ENCODE measurements around the gene NBEA.

NBEA gene

GRCh38 chr13:35457258-35457657 lies 515.2 kb downstream of the NBEA start:
- no peak overlapping the region for H3K27ac ChIP-seq (ENCODE audit: low read depth, low read length, severe bottlenecking)
- no peaks in the 10 kb centered on the region for H3K4me1 ChIP-seq (ENCODE audit: control insufficient read depth, insufficient read depth, low read length, poor library complexity, severe bottlenecking)
- H3K4me3 ChIP-seq (ENCODE audit: extremely low read depth, insufficient read depth, low read length, poor library complexity, severe bottlenecking): no peak overlapping the region
- no peaks in the 10 kb centered on the region for H3K9me3 ChIP-seq (ENCODE audit: control insufficient read depth, low read length)
- no peaks in the 10 kb centered on the region for H3K36me3 ChIP-seq (ENCODE audit: control insufficient read depth, insufficient read depth, low read length)
- WGBS, 2 experiments (ENCODE audit: insufficient coverage in 2 of 2): 100% methylated on average over 1 to 2 of the region's 3 CpGs

GRCh38 chr13:35460061-35460460 lies 518.0 kb downstream of the NBEA start:
- WGBS, 2 experiments (ENCODE audit: insufficient coverage in 2 of 2): 80% methylated on average over 1 of the region's 2 CpGs; no CpG with 5 or more reads in 1 of the 2 experiments
- Histone ChIP-seq H3K9me3 (ENCODE audit: control insufficient read depth, low read length) (no peaks in the 10 kb centered on the region), H3K27ac (ENCODE audit: low read depth, low read length, severe bottlenecking) (no peak overlapping the region), H3K4me3 (ENCODE audit: extremely low read depth, insufficient read depth, low read length, poor library complexity, severe bottlenecking) (no peak overlapping the region), H3K36me3 (ENCODE audit: control insufficient read depth, insufficient read depth, low read length) (no peaks in the 10 kb centered on the region), H3K4me1 (ENCODE audit: control insufficient read depth, insufficient read depth, low read length, poor library complexity, severe bottlenecking) (no peaks in the 10 kb centered on the region)

- H3K27ac ChIP-seq (ENCODE audit: low read depth, low read length, severe bottlenecking): no peak overlapping the region
- H3K4me3 ChIP-seq (ENCODE audit: extremely low read depth, insufficient read depth, low read length, poor library complexity, severe bottlenecking): no peak overlapping the region
- no peaks in the 10 kb centered on the region for H3K9me3 ChIP-seq (ENCODE audit: control insufficient read depth, low read length)
- no peaks in the 10 kb centered on the region for H3K36me3 ChIP-seq (ENCODE audit: control insufficient read depth, insufficient read depth, low read length)
- no CpG with 5 or more reads among the region's 3 CpGs for WGBS, 2 experiments (ENCODE audit: insufficient coverage in 2 of 2)
- no peaks in the 10 kb centered on the region for H3K4me1 ChIP-seq (ENCODE audit: control insufficient read depth, insufficient read depth, low read length, poor library complexity, severe bottlenecking)
Measured at GRCh38 chr13:35465371-35465770, 523.3 kb downstream of the NBEA start.

GRCh38 chr13:35468195-35468594 lies 526.1 kb downstream of the NBEA start:
- WGBS, 2 experiments (ENCODE audit: insufficient coverage in 2 of 2): no CpG with 5 or more reads among the region's 1 CpG
- H3K9me3 ChIP-seq (ENCODE audit: control insufficient read depth, low read length): no peaks in the 10 kb centered on the region
- H3K4me1 ChIP-seq (ENCODE audit: control insufficient read depth, insufficient read depth, low read length, poor library complexity, severe bottlenecking): peaks cover 4% of the 10 kb centered on the region
- H3K36me3 ChIP-seq (ENCODE audit: control insufficient read depth, insufficient read depth, low read length): no peaks in the 10 kb centered on the region
- H3K27ac ChIP-seq (ENCODE audit: low read depth, low read length, severe bottlenecking): no peak overlapping the region
- no peak overlapping the region for H3K4me3 ChIP-seq (ENCODE audit: extremely low read depth, insufficient read depth, low read length, poor library complexity, severe bottlenecking)

- Histone ChIP-seq H3K4me3 (ENCODE audit: extremely low read depth, insufficient read depth, low read length, poor library complexity, severe bottlenecking) (peak overlapping the region; percentile 37), H3K36me3 (ENCODE audit: control insufficient read depth, insufficient read depth, low read length) (no peaks in the 10 kb centered on the region), H3K4me1 (ENCODE audit: control insufficient read depth, insufficient read depth, low read length, poor library complexity, severe bottlenecking) (peaks cover 8% of the 10 kb centered on the region), H3K27ac (ENCODE audit: low read depth, low read length, severe bottlenecking) (no peak overlapping the region), H3K9me3 (ENCODE audit: control insufficient read depth, low read length) (no peaks in the 10 kb centered on the region)
- WGBS, 2 experiments (ENCODE audit: insufficient coverage in 2 of 2): 64 to 80% methylated on average over 1 to 2 of the region's 10 CpGs
Measured at GRCh38 chr13:35469806-35470525, 527.9 kb downstream of the NBEA start.

- no peaks in the 10 kb centered on the region for H3K9me3 ChIP-seq (ENCODE audit: control insufficient read depth, low read length)
- no peaks in the 10 kb centered on the region for H3K36me3 ChIP-seq (ENCODE audit: control insufficient read depth, insufficient read depth, low read length)
- 0 to 2% methylated on average over 50 to 58 of the region's 68 CpGs for WGBS, 2 experiments (ENCODE audit: insufficient coverage in 2 of 2)
- no peak overlapping the region for H3K27ac ChIP-seq (ENCODE audit: low read depth, low read length, severe bottlenecking)
- H3K4me1 ChIP-seq (ENCODE audit: control insufficient read depth, insufficient read depth, low read length, poor library complexity, severe bottlenecking): peaks cover 11% of the 10 kb centered on the region
- peak overlapping the region; percentile 37 for H3K4me3 ChIP-seq (ENCODE audit: extremely low read depth, insufficient read depth, low read length, poor library complexity, severe bottlenecking)
Measured at GRCh38 chr13:35470671-35471661, 528.9 kb downstream of the NBEA start.

GRCh38 chr13:35471706-35472322 lies 529.7 kb downstream of the NBEA start:
- H3K27ac ChIP-seq (ENCODE audit: low read depth, low read length, severe bottlenecking): no peak overlapping the region
- peaks cover 11% of the 10 kb centered on the region for H3K4me1 ChIP-seq (ENCODE audit: control insufficient read depth, insufficient read depth, low read length, poor library complexity, severe bottlenecking)
- H3K9me3 ChIP-seq (ENCODE audit: control insufficient read depth, low read length): no peaks in the 10 kb centered on the region
- no peaks in the 10 kb centered on the region for H3K36me3 ChIP-seq (ENCODE audit: control insufficient read depth, insufficient read depth, low read length)
- H3K4me3 ChIP-seq (ENCODE audit: extremely low read depth, insufficient read depth, low read length, poor library complexity, severe bottlenecking): peak overlapping the region; percentile 37
- 2 to 6% methylated on average over 10 to 14 of the region's 28 CpGs for WGBS, 2 experiments (ENCODE audit: insufficient coverage in 2 of 2)

GRCh38 chr13:35472323-35472881 lies 530.3 kb downstream of the NBEA start:
- Histone ChIP-seq H3K4me3 (ENCODE audit: extremely low read depth, insufficient read depth, low read length, poor library complexity, severe bottlenecking) (no peak overlapping the region), H3K36me3 (ENCODE audit: control insufficient read depth, insufficient read depth, low read length) (no peaks in the 10 kb centered on the region), H3K9me3 (ENCODE audit: control insufficient read depth, low read length) (no peaks in the 10 kb centered on the region), H3K27ac (ENCODE audit: low read depth, low read length, severe bottlenecking) (no peak overlapping the region), H3K4me1 (ENCODE audit: control insufficient read depth, insufficient read depth, low read length, poor library complexity, severe bottlenecking) (peaks cover 11% of the 10 kb centered on the region)
- WGBS, 2 experiments (ENCODE audit: insufficient coverage in 2 of 2): 0 to 27% methylated on average over 1 to 2 of the region's 7 CpGs

GRCh38 chr13:35473206-35473775 lies 531.2 kb downstream of the NBEA start:
- Histone ChIP-seq H3K36me3 (ENCODE audit: control insufficient read depth, insufficient read depth, low read length) (no peaks in the 10 kb centered on the region), H3K4me1 (ENCODE audit: control insufficient read depth, insufficient read depth, low read length, poor library complexity, severe bottlenecking) (peaks cover 11% of the 10 kb centered on the region), H3K9me3 (ENCODE audit: control insufficient read depth, low read length) (no peaks in the 10 kb centered on the region), H3K4me3 (ENCODE audit: extremely low read depth, insufficient read depth, low read length, poor library complexity, severe bottlenecking) (no peak overlapping the region), H3K27ac (ENCODE audit: low read depth, low read length, severe bottlenecking) (no peak overlapping the region)

GRCh38 chr13:35473802-35474201 lies 531.7 kb downstream of the NBEA start:
- no peak overlapping the region for H3K27ac ChIP-seq (ENCODE audit: low read depth, low read length, severe bottlenecking)

More at GRCh38 chr13:35473802-35474201, 531.7 kb downstream of the NBEA start:
- H3K9me3 ChIP-seq (ENCODE audit: control insufficient read depth, low read length): no peaks in the 10 kb centered on the region
- WGBS, 2 experiments (ENCODE audit: insufficient coverage in 2 of 2): no CpG with 5 or more reads among the region's 2 CpGs
- peaks cover 11% of the 10 kb centered on the region for H3K4me1 ChIP-seq (ENCODE audit: control insufficient read depth, insufficient read depth, low read length, poor library complexity, severe bottlenecking)
- H3K4me3 ChIP-seq (ENCODE audit: extremely low read depth, insufficient read depth, low read length, poor library complexity, severe bottlenecking): no peak overlapping the region
- no peaks in the 10 kb centered on the region for H3K36me3 ChIP-seq (ENCODE audit: control insufficient read depth, insufficient read depth, low read length)
